HepG2 (cell line): Measurements from ENCODE around the gene SRSF3. TPM values are rescaled to one million over a fixed set of nuclear protein-coding genes. Genes with fewer than 3 reads are reported as not detected.

Source experiments
- CAMTA2 ChIP-seq: sonication (generic); formaldehyde crosslinking; IDR thresholded peaks from 2 replicates; pipeline ENCODE4 v1.4.0; 2020; ENCODE audit warnings: mild to moderate bottlenecking, missing genetic modification reagents, borderline replicate concordance
- HOXA5 ChIP-seq: sonication (generic); formaldehyde crosslinking; IDR thresholded peaks from 2 replicates; pipeline ENCODE4 v1.4.0; 2020; ENCODE audit warnings: missing genetic modification reagents
- MTA3 ChIP-seq: sonication (generic); formaldehyde crosslinking; IDR thresholded peaks from 2 replicates; pipeline ENCODE4 v1.4.0; 2020; ENCODE audit warnings: missing genetic modification reagents
- RBFOX2 ChIP-seq: fragments of 200-400 bp; formaldehyde crosslinking; IDR thresholded peaks from 2 replicates; pipeline ENCODE4 v1.6.1; 2017; ENCODE audit warnings: low read depth, mild to moderate bottlenecking, low read length
- SMARCE1 ChIP-seq: fragments of 450-650 bp; IDR thresholded peaks from 2 replicates; pipeline ENCODE4 v1.6.1; 2017; ENCODE audit warnings: borderline replicate concordance
- STAT5B ChIP-seq: sonication (generic); formaldehyde crosslinking; IDR thresholded peaks from 2 replicates; pipeline ENCODE4 v1.4.0; 2020; ENCODE audit warnings: missing genetic modification reagents
- TCF12 ChIP-seq, 2 experiments: fragments of 450-650 bp in 1 of 2; sonication (generic) in 1 of 2; formaldehyde crosslinking in 1 of 2; IDR thresholded peaks; 2 replicates each; pipeline versions ENCODE4 v1.6.1 to v1.8.0; 2017 to 2022; ENCODE audit warnings: antibody characterized with exemption in 1 of 2, mild to moderate bottlenecking in 1 of 2, missing genetic modification reagents in 1 of 2, moderate library complexity in 1 of 2
- TEAD3 ChIP-seq: optimal IDR thresholded peaks from 2 replicates; pipeline ENCODE3; 2016; ENCODE audit warnings: borderline replicate concordance
- ZFP37 ChIP-seq: sonication (generic); formaldehyde crosslinking; IDR thresholded peaks from 2 replicates; pipeline ENCODE4 v1.4.0; 2020; ENCODE audit warnings: missing genetic modification reagents, borderline replicate concordance
- ZNF331 ChIP-seq: sonication (generic); formaldehyde crosslinking; IDR thresholded peaks from 2 replicates; pipeline ENCODE4 v1.4.0; 2020; ENCODE audit warnings: missing genetic modification reagents
- ZNF44 ChIP-seq: sonication (generic); formaldehyde crosslinking; IDR thresholded peaks from 2 replicates; pipeline ENCODE4 v1.5.1; 2020; ENCODE audit warnings: mild to moderate bottlenecking, missing genetic modification reagents
- ZNF607 ChIP-seq: sonication (generic); formaldehyde crosslinking; IDR thresholded peaks from 2 replicates; pipeline ENCODE4 v1.5.1; 2020; ENCODE audit warnings: missing genetic modification reagents, mild to moderate bottlenecking, borderline replicate concordance
- ZNF891 ChIP-seq: sonication (generic); formaldehyde crosslinking; IDR thresholded peaks from 2 replicates; pipeline ENCODE4 v1.5.0; 2020; ENCODE audit warnings: mild to moderate bottlenecking, missing genetic modification reagents
- polyA plus RNA-seq, 8 experiments: library from polyadenylated mRNA; depleted of rRNA in 3 of 8; stranded (reverse) in 7 of 8; unstranded in 1 of 8; fragments of >200 nt; fragmentation: Illumina TruSeq in 4 of 8; extraction: Trizol in 4 of 8; gene quantifications; 2 replicates each; pipeline versions ENCODE4 v1.2.1 to v1.2.3, GENCODE V29; 2011 to 2016; ENCODE audit warnings: low read depth in 4 of 8, missing spikeins in 1 of 8, mixed read lengths in 1 of 8; ENCODE audit not compliant: insufficient read depth in 1 of 8
- total RNA-seq, 5 experiments: library from RNA; depleted of rRNA; stranded (reverse); fragments of >200 nt; fragmentation: Illumina TruSeq; extraction: Trizol; gene quantifications; 2 replicates each; pipeline ENCODE4 v1.2.3, GENCODE V29; 2016; ENCODE audit warnings: low read depth in 1 of 5
- TF ChIP-seq, protein P1 (sequence below), 2 experiments: IDR thresholded peaks; 2 replicates each; pipeline ENCODE4 v1.6.1; 2011 to 2012; ENCODE audit warnings: low read length in 2 of 2, borderline replicate concordance in 1 of 2, low read depth in 1 of 2, mild to moderate bottlenecking in 1 of 2, moderate library complexity in 1 of 2
- TF ChIP-seq, protein P2 (sequence below): sonication (generic); formaldehyde crosslinking; IDR thresholded peaks from 2 replicates; pipeline ENCODE4 v1.4.0; 2020; ENCODE audit warnings: missing genetic modification reagents
- TF ChIP-seq, protein P3 (sequence below), 2 experiments: sonication (generic) in 1 of 2; formaldehyde crosslinking in 1 of 2; IDR thresholded peaks; 2 replicates each; pipeline versions ENCODE4 v1.4.0 to v1.6.1; 2016 to 2020; ENCODE audit warnings: borderline replicate concordance in 1 of 2, low read depth in 1 of 2, mild to moderate bottlenecking in 1 of 2, missing genetic modification reagents in 1 of 2

Gene SRSF3
- total and polyA plus RNA-seq, 2 of the 13 experiments (the other 11 are each of a cell fraction or from before 2014, with no cell fraction given) = 206 to 684 TPM

DNA sequence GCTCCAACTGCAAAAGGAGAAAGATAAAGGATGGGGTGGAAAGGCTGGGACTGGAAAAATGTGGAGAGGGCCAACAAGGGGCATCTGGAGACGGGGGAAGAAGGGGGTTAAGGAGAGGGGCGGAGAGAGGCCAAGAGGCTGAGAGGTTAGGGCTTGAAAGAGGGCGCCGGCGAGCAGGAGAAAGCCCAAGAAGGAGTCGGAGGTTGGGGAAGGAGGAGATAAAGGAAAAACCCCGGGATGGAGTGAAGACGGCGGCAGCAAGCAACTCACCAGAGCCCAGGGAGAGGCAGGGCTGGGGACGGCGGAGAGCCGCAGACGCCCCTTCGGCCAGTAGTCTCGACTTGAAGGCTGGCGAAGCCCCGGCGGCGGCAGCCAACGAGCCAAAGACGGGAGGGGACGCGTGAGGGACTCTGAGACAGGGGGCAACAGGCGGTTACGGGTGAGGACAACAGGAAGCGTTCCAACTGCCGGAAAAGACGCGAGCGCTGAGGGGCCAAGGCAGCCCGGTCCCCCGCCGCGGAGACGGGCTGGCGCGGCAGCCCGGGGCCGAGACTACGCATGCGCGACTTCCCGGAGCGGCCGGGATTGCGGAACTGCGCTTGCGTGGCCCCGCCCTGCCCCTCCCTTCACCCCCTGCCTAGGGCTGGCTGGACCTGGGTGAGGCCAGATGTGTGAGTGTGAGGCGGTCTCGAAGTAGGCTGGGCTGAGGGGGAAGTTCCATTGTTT, 47.1 kb upstream of the SRSF3 start, which contains the start of gene STK38 (continued):
- TF ChIP-seq TCF12 (IDR thresholded peaks at IDR 0.05) (no peak), TCF12 (CRISPR knock-in tag; IDR thresholded peaks at IDR 0.05) (no peak), ZNF44 (CRISPR knock-in tag) (no peak), ZNF607 (CRISPR knock-in tag) (peak; percentile 89), MTA3 (no peak), ZFP37 (CRISPR knock-in tag) (0 out of 2 replicates have a peak, but pooled peaks have one; percentile 43), ZNF331 (CRISPR knock-in tag) (peak; percentile 66; the same call in 1 of the 2 replicates), TEAD3 (peak; percentile 31), HOXA5 (CRISPR knock-in tag) (peak; percentile 67), ZNF891 (CRISPR knock-in tag) (peak; percentile 86), RBFOX2 (peak; percentile 88), CAMTA2 (peak; percentile 91; the same call in 1 of the 2 replicates), STAT5B (CRISPR knock-in tag) (no peak), SMARCE1 (no peak)
- TF ChIP-seq, protein P1, sequence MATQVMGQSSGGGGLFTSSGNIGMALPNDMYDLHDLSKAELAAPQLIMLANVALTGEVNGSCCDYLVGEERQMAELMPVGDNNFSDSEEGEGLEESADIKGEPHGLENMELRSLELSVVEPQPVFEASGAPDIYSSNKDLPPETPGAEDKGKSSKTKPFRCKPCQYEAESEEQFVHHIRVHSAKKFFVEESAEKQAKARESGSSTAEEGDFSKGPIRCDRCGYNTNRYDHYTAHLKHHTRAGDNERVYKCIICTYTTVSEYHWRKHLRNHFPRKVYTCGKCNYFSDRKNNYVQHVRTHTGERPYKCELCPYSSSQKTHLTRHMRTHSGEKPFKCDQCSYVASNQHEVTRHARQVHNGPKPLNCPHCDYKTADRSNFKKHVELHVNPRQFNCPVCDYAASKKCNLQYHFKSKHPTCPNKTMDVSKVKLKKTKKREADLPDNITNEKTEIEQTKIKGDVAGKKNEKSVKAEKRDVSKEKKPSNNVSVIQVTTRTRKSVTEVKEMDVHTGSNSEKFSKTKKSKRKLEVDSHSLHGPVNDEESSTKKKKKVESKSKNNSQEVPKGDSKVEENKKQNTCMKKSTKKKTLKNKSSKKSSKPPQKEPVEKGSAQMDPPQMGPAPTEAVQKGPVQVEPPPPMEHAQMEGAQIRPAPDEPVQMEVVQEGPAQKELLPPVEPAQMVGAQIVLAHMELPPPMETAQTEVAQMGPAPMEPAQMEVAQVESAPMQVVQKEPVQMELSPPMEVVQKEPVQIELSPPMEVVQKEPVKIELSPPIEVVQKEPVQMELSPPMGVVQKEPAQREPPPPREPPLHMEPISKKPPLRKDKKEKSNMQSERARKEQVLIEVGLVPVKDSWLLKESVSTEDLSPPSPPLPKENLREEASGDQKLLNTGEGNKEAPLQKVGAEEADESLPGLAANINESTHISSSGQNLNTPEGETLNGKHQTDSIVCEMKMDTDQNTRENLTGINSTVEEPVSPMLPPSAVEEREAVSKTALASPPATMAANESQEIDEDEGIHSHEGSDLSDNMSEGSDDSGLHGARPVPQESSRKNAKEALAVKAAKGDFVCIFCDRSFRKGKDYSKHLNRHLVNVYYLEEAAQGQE (IDR thresholded peaks at IDR 0.05; ENCODE audit: borderline replicate concordance in 1 of 2, low read depth in 1 of 2, low read length in 2 of 2) = no peak; a peak in 1 of 4 replicates
- TF ChIP-seq, protein P2, sequence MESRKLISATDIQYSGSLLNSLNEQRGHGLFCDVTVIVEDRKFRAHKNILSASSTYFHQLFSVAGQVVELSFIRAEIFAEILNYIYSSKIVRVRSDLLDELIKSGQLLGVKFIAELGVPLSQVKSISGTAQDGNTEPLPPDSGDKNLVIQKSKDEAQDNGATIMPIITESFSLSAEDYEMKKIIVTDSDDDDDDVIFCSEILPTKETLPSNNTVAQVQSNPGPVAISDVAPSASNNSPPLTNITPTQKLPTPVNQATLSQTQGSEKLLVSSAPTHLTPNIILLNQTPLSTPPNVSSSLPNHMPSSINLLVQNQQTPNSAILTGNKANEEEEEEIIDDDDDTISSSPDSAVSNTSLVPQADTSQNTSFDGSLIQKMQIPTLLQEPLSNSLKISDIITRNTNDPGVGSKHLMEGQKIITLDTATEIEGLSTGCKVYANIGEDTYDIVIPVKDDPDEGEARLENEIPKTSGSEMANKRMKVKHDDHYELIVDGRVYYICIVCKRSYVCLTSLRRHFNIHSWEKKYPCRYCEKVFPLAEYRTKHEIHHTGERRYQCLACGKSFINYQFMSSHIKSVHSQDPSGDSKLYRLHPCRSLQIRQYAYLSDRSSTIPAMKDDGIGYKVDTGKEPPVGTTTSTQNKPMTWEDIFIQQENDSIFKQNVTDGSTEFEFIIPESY (CRISPR knock-in tag) = no peak
- TF ChIP-seq, protein P3, sequence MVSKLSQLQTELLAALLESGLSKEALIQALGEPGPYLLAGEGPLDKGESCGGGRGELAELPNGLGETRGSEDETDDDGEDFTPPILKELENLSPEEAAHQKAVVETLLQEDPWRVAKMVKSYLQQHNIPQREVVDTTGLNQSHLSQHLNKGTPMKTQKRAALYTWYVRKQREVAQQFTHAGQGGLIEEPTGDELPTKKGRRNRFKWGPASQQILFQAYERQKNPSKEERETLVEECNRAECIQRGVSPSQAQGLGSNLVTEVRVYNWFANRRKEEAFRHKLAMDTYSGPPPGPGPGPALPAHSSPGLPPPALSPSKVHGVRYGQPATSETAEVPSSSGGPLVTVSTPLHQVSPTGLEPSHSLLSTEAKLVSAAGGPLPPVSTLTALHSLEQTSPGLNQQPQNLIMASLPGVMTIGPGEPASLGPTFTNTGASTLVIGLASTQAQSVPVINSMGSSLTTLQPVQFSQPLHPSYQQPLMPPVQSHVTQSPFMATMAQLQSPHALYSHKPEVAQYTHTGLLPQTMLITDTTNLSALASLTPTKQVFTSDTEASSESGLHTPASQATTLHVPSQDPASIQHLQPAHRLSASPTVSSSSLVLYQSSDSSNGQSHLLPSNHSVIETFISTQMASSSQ (IDR thresholded peaks at IDR 0.05; ENCODE audit: low read depth) = no peak
- TF ChIP-seq, protein P3 (CRISPR knock-in tag; IDR thresholded peaks at IDR 0.05; ENCODE audit: borderline replicate concordance) = peak; percentile 24; the same call in 1 of the 2 replicates
